A172 (cell line): ENCODE data around the gene DST. TPM values are rescaled to one million over a fixed set of nuclear protein-coding genes. Genes with fewer than 3 reads are reported as not detected.
"Not testable (repeated sequence)": the region's sequence is repeated elsewhere in the genome, so short reads cannot be mapped to it uniquely, and the experiment has no call there.

Experiments
- DNase-seq: peaks from one replicate; pipeline ENCODE4 v3.0.0-alpha.2; 2015; ENCODE audit warnings: low spot score
- total RNA-seq: library from RNA; depleted of rRNA; stranded (reverse); fragments of >200 nt; shearing (Covaris generic); gene quantifications from 2 replicates; pipeline ENCODE4 v1.2.3, GENCODE V29; 2014

The DST gene
- total RNA-seq, 1 experiment from 2014 or later, result 189 TPM

- no peak for DNase-seq
Measured at GRCh38 chr6:56572788-56573471, 69.8 kb downstream of the DST start.

- no peak for DNase-seq
Measured at GRCh38 chr6:56571605-56572004, 71.1 kb downstream of the DST start.

- no peak for DNase-seq
Measured at GRCh38 chr6:56570413-56571359, 72.0 kb downstream of the DST start.

- no peak for DNase-seq
Measured at GRCh38 chr6:56567501-56567900, 75.2 kb downstream of the DST start.

GRCh38 chr6:56562730-56563129 is 80.0 kb downstream of the DST start:
- DNase-seq, result not testable (repeated sequence)

GRCh38 chr6:56556751-56557540 is 85.7 kb downstream of the DST start:
- DNase-seq, result no peak

DNA sequence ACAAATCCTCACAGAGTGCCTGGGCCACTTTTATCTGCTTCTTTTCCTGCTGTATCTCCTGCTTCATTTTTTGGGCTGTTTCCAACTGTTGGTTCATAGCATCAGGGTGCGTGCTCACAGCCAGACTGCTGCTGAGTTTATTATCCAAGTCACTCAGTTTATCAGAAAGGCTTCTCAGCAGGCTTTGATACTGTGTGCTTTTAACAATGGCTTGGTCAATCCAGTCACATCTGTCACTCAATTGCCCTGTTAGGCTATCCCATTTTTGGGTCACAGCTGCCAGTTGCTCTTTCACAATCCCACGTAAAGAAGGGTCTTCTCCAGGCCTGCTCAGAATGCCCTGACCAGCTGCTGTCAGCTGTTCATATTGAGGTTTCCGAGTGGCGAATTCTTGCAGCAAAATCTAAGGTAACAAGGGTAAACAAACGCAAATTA is 87.2 kb downstream of the DST start:
- no peak for DNase-seq

DNA sequence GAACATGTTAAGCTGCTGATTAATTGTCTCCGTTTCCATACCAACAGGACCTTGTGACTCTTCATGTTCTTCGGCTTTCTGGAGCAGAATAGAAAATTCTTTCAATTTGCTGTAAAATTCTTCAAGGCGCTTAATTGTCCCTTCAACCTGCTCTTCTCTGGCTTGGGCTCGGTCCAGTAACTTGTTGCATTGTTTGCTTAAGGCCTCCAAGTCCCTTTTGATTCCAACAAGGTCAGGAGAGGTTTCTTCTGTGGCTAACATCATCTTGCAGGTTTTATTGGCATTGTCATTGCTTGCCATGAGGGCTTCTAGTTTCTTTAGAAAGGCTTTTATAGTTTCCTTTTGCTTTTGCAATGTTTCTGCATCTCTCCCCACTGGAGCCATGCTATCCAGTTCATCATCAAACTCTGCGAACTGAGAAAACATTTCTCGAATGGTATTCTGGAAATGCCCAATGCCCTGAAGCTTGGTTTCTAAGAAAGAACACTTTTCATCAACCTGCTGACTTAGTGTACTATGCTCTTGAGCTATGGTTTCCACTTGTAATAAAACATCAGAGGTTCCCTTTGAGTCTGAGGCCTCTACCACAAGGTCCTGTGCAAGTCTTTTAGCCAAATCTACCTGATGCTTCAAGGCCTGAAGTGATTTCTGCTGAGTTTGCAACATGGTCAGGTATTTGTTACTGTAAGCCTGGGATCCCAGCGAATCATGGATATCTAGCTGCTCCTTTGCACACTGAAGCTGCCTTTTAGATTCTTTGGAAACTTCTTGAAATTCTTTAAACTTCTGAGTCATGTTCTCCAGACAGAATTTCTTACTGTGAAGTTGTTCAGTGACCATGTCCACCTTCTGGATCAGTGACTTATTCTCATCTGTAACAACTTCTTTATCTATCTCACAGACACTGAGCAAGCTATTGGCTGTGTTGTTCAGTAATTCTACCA is 90.2 kb downstream of the DST start:
- no peak for DNase-seq

GRCh38 chr6:56551409-56552120 is 91.1 kb downstream of the DST start:
- no peak for DNase-seq

GRCh38 chr6:56550301-56550700 is 92.4 kb downstream of the DST start:
- no peak for DNase-seq

- no peak for DNase-seq
Measured at GRCh38 chr6:56549014-56549413, 93.7 kb downstream of the DST start.

- no peak for DNase-seq
Measured at GRCh38 chr6:56547687-56548086, 95.0 kb downstream of the DST start.

DNA sequence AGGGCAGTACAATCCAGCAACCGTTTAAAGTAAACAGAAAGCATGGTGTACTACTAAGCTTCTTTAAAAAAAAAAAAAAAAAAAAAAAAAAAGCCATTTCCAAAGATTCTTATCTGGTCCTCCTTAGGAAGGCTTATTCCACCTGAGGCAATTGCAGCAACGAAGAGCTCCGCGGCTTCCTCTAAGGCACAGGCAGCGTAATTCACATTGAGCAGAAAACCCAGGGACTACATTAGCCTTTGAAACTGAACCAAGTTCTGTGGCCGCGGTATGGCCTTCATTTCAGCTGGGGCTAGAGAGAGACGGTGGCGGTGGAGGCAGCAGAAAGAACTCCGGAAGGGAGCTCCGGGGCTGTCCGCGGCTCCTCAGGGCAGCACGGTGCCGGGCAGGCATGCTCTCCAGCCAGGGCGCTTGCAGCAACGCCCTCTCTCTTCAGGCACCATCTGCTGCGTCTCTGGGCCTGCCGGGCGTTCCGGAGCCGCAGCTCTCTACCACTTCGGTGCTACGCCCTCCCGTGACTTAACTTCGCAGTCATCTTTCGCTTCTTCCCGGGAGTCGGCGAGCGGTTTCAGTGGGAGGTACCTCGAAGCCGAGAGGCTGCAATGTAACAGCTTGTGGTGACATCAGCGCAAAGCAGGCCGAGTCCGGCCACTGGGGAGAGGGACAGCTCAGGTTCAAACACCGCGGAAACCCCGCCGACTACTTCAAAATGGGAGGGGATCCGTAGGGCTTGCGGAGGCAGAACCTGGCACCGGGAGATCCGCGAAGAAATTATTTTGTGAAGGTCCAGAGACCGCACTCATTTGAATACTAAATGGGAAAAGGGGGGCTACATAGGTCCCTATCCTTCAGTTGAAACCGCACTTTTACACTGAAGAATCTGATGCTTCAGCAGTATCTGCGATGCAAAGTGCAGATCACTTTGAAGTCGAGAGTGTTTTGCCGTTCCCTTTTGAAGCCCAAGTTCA is 100.0 kb downstream of the DST start:
- peak; percentile 88 for DNase-seq

GRCh38 chr6:56541741-56542360 is 100.8 kb downstream of the DST start:
- DNase-seq, result no peak

DNA sequence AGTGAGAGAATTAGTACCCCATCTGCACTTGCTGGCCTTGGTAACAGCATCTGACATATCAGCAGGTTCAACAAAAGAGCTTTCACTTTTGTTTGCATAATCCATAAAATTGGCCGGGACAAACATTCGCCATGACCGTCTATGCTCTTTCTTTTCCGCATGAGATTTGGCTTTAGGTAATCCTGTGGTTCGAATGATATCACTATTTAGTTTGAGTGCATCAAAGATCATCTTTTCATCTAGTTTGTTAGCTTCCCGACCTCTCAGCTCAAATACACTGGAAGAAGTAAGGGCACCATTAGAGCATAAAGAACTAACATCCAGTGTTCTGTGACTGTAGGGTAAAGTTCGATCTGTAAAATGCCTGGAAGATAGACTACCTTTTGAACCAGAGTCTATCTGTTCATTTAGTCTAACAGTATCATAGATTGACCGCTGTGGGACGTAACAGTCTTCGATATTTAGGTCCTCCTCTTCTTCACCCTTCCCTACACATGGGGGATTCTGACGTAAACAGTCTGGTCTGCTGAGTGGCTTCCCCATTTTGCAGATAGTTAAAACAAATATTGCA is 101.6 kb downstream of the DST start:
- DNase-seq, result no peak

DNA sequence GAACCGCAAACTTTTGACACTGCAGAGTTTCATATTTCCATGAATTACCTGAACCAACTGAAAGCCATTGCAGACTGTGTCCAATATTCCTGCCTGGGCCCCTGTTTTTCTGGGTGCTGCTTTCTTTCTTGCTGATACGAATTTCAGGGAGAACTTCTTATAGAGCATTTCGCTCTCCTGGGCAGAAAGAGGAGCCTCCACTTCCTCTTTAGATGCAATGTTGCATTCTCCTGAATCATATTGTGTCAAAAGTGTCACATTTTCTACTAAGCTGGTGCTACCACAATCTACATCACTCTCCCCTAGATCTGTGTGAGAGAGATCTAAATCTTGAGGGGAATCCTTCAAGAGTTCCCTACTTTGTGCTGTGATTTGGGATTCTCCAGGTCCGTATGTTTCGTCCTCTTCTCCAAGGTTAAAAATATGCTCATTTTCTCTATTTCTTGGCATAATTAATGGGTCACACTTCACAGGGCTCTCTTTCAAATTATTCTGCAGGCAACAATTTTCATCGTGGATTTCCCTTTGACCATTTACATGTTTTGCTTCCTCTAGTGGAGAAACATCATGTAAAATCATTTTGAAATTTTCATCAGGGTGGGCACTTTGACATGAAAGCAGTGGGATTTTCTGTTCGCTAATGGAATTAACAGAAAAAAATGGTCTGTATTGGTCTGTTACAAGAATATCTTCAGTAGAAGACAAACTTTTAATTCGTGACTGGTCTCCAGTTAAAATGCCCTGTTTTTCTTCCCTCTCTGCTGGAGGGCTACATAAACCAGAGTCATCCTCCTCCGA is 102.3 kb downstream of the DST start:
- no peak for DNase-seq

GRCh38 chr6:56539527-56540105 is 103.1 kb downstream of the DST start:
- DNase-seq, result no peak
